K562 (cell line): Measurements from ENCODE around the gene RRAS. TPM values are rescaled to one million over a fixed set of nuclear protein-coding genes. Genes with fewer than 3 reads are reported as not detected.

Source experiments
- JUN ChIP-seq, 2 experiments: sonication (generic) in 1 of 2; formaldehyde crosslinking in 1 of 2; IDR thresholded peaks; 2 replicates each; pipeline versions ENCODE4 v1.6.1 to v1.8.0; 2012 to 2022; ENCODE audit warnings: borderline replicate concordance in 2 of 2, mild to moderate bottlenecking in 2 of 2, improper control_type of control experiment in 1 of 2, low read depth in 1 of 2, low read length in 1 of 2, missing genetic modification reagents in 1 of 2
- LEF1 ChIP-seq: fragments of 450-650 bp; IDR thresholded peaks from 2 replicates; pipeline ENCODE4 v1.6.1; 2016; ENCODE audit warnings: mild to moderate bottlenecking
- MEF2D ChIP-seq: conservative IDR thresholded peaks from 2 replicates; pipeline ENCODE4 v1.6.1; 2016; ENCODE audit warnings: low read depth, missing genetic modification characterization, missing compliant biosample characterization
- MEIS2 ChIP-seq: fragments of 450-650 bp; IDR thresholded peaks from 2 replicates; pipeline ENCODE4 v1.6.1; 2014; ENCODE audit warnings: mild to moderate bottlenecking; ENCODE audit not compliant: partially characterized antibody
- NFYB ChIP-seq: IDR thresholded peaks from 2 replicates; pipeline ENCODE4 v1.6.1; 2011; ENCODE audit warnings: mild to moderate bottlenecking, moderate library complexity; ENCODE audit not compliant: insufficient read length; ENCODE audit errors: extremely low read depth
- PHF8 ChIP-seq: fragments of 200-600 bp; sonication (generic); IDR thresholded peaks from 2 replicates; pipeline ENCODE4 v1.6.1; 2012; ENCODE audit warnings: mixed run types, mild to moderate bottlenecking, inconsistent platforms, low read length, moderate library complexity, borderline replicate concordance
- RBM17 ChIP-seq: fragments of 200-400 bp; formaldehyde crosslinking; IDR thresholded peaks from 2 replicates; pipeline ENCODE4 v1.6.1; 2017; ENCODE audit warnings: low read depth, mild to moderate bottlenecking, low read length, borderline replicate concordance
- RBM22 ChIP-seq: fragments of 200-400 bp; formaldehyde crosslinking; IDR thresholded peaks from 2 replicates; pipeline ENCODE4 v1.6.1; 2018; ENCODE audit warnings: low read length, low read depth; ENCODE audit not compliant: poor library complexity, severe bottlenecking
- SMARCA4 ChIP-seq: fragments of 450-650 bp; IDR thresholded peaks from 2 replicates; pipeline ENCODE4 v1.6.1; 2016
- TGIF2 ChIP-seq: sonication (generic); formaldehyde crosslinking; IDR thresholded peaks from 2 replicates; pipeline ENCODE4 v1.8.1; 2022; ENCODE audit warnings: mild to moderate bottlenecking, missing genetic modification reagents, moderate library complexity
- THRAP3 ChIP-seq: fragments of 450-650 bp; IDR thresholded peaks from 2 replicates; pipeline ENCODE4 v1.6.1; 2016; ENCODE audit warnings: mild to moderate bottlenecking, inconsistent platforms, borderline replicate concordance
- ZFPM2 ChIP-seq: fragments of 250-450 bp; sonication (Bioruptor Pico); IDR thresholded peaks from 2 replicates; pipeline ENCODE4 v1.5.1; 2022; ENCODE audit warnings: mild to moderate bottlenecking
- ZNF143 ChIP-seq: sonication (generic); formaldehyde crosslinking; IDR thresholded peaks from 2 replicates; pipeline ENCODE4 v1.9.0; 2022; ENCODE audit warnings: mild to moderate bottlenecking, missing genetic modification reagents
- polyA plus RNA-seq, 8 experiments: library from polyadenylated mRNA; depleted of rRNA in 4 of 8; stranded (reverse) in 5 of 8; unstranded in 3 of 8; fragments of >200 nt; fragmentation: Nextera tagmentation in 2 of 8; fragmentation: Illumina TruSeq in 1 of 8; extraction: Ambion mirVana in 2 of 8; extraction: Trizol in 1 of 8; gene quantifications; 2 replicates each; pipeline versions ENCODE4 v1.2.1 to v1.2.3, GENCODE V29; 2011 to 2014; ENCODE audit warnings: inconsistent platforms in 1 of 8, missing spikeins in 1 of 8
- total RNA-seq, 7 experiments: library from RNA; depleted of rRNA in 6 of 7; stranded (reverse); fragments of >200 nt in 6 of 7; fragmentation: Illumina TruSeq in 2 of 7; extraction: Trizol in 2 of 7; gene quantifications; 2 replicates each; pipeline versions ENCODE4 v1.2.1 to v1.2.3, GENCODE V29; 2011 to 2021; ENCODE audit warnings: low replicate concordance in 1 of 7
- TF ChIP-seq, protein P1 (sequence below): fragments of 450-650 bp; IDR thresholded peaks from 2 replicates; pipeline ENCODE4 v1.6.1; 2016; ENCODE audit warnings: low read depth
- TF ChIP-seq, protein P2 (sequence below), 2 experiments: fragments of 200-800 bp in 1 of 2; sonication (Bioruptor generic) in 1 of 2; sonication (generic) in 1 of 2; formaldehyde crosslinking in 1 of 2; IDR thresholded peaks in 1 of 2; conservative IDR thresholded peaks in 1 of 2; 2 replicates each; pipeline versions ENCODE4 v1.5.0 to v1.6.1; 2016 to 2020; ENCODE audit warnings: missing compliant biosample characterization in 1 of 2, missing genetic modification characterization in 1 of 2, missing genetic modification reagents in 1 of 2
- TF ChIP-seq, protein P3 (sequence below): fragments of 450-650 bp; conservative IDR thresholded peaks from 2 replicates; pipeline ENCODE4 v1.6.1; 2016; ENCODE audit warnings: missing genetic modification characterization, low read depth, mild to moderate bottlenecking, missing compliant biosample characterization, moderate library complexity

Gene RRAS
- total and polyA plus RNA-seq, 9 of the 15 experiments (the other 6 are each of a cell fraction or from before 2014, with no cell fraction given): 0.70 to 17.3 (median 8.2) TPM

DNA sequence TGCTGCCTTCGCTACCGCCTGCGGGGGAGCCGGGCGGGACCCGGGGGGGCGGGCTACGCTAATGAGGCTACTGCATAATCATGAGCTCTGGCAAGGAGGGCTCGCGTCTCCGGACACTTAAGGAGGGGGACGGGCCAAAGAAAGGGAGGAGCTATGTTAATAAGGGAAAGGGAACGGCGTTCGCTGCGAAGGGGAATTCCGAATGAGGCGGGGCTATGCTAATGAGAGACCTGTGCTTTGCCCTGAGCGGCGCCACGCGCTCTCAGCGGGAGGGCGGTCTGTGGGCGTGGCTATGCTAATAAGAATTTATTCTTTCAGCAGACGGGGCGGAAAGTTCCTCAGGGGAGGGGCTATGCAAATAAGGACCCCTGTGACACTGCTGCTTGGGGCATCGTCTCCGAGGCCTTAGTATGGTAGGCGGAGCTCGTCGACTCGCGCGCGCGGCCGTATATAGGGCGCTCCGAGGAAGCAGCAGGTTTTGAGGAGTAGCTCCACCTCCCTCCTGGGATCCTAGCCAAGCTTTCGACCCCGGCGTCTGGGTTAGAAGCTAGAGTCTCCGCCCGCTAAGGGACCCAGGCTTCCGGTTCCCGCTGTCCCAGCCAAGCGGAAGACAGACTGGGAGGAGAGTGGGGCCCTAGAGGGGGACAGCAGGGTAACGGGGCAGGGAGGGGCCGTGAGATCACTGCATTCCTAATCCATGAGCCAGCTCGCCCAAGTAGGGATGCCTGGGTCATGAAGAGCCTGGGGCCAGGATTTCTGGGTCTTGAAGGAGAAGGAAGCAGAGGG, at the start of gene RRAS (continued):
- TF ChIP-seq, protein P1, sequence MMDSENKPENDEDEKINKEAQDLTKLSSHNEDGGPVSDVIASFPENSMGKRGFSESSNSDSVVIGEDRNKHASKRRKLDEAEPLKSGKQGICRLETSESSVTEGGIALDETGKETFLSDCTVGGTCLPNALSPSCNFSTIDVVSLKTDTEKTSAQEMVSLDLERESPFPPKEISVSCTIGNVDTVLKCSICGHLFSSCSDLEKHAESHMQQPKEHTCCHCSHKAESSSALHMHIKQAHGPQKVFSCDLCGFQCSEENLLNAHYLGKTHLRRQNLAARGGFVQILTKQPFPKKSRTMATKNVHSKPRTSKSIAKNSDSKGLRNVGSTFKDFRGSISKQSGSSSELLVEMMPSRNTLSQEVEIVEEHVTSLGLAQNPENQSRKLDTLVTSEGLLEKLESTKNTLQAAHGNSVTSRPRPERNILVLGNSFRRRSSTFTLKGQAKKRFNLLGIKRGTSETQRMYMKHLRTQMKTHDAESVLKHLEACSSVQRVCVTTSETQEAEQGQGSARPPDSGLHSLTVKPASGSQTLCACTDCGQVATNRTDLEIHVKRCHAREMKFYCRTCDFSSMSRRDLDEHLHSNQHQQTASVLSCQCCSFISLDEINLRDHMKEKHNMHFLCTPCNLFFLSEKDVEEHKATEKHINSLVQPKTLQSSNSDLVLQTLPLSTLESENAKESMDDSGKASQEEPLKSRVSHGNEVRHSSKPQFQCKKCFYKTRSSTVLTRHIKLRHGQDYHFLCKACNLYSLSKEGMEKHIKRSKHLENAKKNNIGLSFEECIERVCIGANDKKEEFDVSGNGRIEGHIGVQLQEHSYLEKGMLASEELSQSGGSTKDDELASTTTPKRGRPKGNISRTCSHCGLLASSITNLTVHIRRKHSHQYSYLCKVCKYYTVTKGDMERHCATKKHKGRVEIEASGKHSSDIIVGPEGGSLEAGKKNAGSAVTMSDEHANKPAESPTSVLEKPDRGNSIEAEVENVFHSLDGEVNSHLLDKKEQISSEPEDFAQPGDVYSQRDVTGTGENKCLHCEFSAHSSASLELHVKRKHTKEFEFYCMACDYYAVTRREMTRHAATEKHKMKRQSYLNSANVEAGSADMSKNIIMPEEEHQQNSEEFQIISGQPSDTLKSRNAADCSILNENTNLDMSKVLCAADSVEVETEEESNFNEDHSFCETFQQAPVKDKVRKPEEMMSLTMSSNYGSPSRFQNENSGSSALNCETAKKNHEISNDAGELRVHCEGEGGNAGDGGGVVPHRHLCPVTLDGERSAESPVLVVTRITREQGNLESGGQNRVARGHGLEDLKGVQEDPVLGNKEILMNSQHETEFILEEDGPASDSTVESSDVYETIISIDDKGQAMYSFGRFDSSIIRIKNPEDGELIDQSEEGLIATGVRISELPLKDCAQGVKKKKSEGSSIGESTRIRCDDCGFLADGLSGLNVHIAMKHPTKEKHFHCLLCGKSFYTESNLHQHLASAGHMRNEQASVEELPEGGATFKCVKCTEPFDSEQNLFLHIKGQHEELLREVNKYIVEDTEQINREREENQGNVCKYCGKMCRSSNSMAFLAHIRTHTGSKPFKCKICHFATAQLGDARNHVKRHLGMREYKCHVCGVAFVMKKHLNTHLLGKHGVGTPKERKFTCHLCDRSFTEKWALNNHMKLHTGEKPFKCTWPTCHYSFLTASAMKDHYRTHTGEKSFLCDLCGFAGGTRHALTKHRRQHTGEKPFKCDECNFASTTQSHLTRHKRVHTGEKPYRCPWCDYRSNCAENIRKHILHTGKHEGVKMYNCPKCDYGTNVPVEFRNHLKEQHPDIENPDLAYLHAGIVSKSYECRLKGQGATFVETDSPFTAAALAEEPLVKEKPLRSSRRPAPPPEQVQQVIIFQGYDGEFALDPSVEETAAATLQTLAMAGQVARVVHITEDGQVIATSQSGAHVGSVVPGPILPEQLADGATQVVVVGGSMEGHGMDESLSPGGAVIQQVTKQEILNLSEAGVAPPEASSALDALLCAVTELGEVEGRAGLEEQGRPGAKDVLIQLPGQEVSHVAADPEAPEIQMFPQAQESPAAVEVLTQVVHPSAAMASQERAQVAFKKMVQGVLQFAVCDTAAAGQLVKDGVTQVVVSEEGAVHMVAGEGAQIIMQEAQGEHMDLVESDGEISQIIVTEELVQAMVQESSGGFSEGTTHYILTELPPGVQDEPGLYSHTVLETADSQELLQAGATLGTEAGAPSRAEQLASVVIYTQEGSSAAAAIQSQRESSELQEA: no peak
- TF ChIP-seq ZNF143 (CRISPR knock-in tag) (peak; percentile 59; the same call in 1 of the 2 replicates), MEF2D (tag) (no peak), RBM17 (no peak), RBM22 (no peak), TGIF2 (no peak), LEF1 (peak; percentile 90), MEIS2 (peak; percentile 20), SMARCA4 (peak; percentile 77), JUN (IDR thresholded peaks at IDR 0.05; ENCODE audit: borderline replicate concordance, low read depth, low read length) (peak; percentile 93), JUN (CRISPR knock-in tag; IDR thresholded peaks at IDR 0.05; ENCODE audit: borderline replicate concordance) (peak; percentile 96), PHF8 (peak; percentile 64; the same call in 1 of the 2 replicates), ZFPM2 (CRISPR knock-in tag) (no peak), THRAP3 (no peak), NFYB (no peak)
- TF ChIP-seq, protein P2, sequence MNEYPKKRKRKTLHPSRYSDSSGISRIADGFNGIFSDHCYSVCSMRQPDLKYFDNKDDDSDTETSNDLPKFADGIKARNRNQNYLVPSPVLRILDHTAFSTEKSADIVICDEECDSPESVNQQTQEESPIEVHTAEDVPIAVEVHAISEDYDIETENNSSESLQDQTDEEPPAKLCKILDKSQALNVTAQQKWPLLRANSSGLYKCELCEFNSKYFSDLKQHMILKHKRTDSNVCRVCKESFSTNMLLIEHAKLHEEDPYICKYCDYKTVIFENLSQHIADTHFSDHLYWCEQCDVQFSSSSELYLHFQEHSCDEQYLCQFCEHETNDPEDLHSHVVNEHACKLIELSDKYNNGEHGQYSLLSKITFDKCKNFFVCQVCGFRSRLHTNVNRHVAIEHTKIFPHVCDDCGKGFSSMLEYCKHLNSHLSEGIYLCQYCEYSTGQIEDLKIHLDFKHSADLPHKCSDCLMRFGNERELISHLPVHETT (CRISPR knock-in tag; conservative IDR thresholded peaks at IDR 0.05 in 1 of 2, IDR thresholded peaks at IDR 0.05 in 1 of 2): peak in 1 of 2 experiments; percentile 67; a peak in 2 of 4 replicates
- TF ChIP-seq, protein P3, sequence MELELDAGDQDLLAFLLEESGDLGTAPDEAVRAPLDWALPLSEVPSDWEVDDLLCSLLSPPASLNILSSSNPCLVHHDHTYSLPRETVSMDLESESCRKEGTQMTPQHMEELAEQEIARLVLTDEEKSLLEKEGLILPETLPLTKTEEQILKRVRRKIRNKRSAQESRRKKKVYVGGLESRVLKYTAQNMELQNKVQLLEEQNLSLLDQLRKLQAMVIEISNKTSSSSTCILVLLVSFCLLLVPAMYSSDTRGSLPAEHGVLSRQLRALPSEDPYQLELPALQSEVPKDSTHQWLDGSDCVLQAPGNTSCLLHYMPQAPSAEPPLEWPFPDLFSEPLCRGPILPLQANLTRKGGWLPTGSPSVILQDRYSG (tag): no peak
